ENCODE measurements around the gene ZC3H18.

Gene ZC3H18

DNA sequence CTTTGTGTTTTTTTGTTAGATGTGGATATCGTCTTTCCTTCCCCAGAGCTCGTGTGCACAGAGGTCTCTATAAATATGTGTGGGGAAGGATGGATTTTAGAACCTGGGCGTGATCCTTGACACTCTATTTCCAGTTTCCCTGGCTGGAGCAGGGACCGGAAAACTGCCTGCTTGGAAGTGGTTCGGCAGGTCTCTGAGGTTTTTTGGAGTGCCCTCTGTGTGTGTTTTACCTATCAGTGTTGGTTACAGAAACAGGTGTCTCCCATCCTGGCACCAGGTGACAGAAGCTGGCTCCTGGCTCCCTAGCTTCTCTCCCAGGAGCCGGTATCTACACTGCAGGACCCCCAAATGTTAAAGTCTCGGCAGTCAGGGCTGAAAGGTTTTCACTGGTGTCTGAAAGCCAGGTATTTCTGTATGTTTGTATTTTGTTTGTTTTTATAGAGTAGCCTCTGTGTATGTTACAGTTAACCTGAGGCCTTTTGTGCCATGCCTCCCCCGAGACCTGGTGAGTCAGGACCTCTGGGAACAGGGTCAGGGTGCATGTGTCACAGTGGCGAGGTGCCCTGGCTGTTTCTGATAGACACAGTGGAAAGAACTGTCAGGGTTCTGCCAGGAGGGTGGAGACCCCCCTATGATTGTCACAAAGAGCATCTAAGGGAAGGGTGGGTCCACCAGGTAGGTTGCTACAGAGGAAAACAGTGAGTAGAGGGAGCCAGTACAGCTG is 31.3 kb downstream of the ZC3H18 start:
- no peak overlapping the region for H3K27ac ChIP-seq (ENCODE audit: low read length)
- peaks cover 15% of the 10 kb centered on the region for H3K4me1 ChIP-seq (ENCODE audit: low read length)
- TF ChIP-seq, protein P1, sequence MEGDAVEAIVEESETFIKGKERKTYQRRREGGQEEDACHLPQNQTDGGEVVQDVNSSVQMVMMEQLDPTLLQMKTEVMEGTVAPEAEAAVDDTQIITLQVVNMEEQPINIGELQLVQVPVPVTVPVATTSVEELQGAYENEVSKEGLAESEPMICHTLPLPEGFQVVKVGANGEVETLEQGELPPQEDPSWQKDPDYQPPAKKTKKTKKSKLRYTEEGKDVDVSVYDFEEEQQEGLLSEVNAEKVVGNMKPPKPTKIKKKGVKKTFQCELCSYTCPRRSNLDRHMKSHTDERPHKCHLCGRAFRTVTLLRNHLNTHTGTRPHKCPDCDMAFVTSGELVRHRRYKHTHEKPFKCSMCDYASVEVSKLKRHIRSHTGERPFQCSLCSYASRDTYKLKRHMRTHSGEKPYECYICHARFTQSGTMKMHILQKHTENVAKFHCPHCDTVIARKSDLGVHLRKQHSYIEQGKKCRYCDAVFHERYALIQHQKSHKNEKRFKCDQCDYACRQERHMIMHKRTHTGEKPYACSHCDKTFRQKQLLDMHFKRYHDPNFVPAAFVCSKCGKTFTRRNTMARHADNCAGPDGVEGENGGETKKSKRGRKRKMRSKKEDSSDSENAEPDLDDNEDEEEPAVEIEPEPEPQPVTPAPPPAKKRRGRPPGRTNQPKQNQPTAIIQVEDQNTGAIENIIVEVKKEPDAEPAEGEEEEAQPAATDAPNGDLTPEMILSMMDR (IDR thresholded peaks at IDR 0.05; ENCODE audit: low read length), result no peak
- TF ChIP-seq EZH2 (optimal IDR thresholded peaks at IDR 0.05; ENCODE audit: low read depth, low read length) (no peak), EZH2phosphoT487 (IDR thresholded peaks at IDR 0.05; ENCODE audit: low read length) (no peak)
- H3K4me3 ChIP-seq (ENCODE audit: low read length), result no peak overlapping the region
- no peak overlapping the region for H2AFZ ChIP-seq (ENCODE audit: low read length)
- H4K20me1 ChIP-seq (ENCODE audit: insufficient read depth, low read length), result no peaks in the 10 kb centered on the region
- H3K9me2 ChIP-seq (replicated peaks; ENCODE audit: insufficient read depth, low read length), result no peaks in the 10 kb centered on the region
- no peak overlapping the region for H3K4me2 ChIP-seq (ENCODE audit: low read depth, low read length)
- DNase-seq, result no peak
- peaks cover 14% of the 10 kb centered on the region for H3K79me2 ChIP-seq (ENCODE audit: low read length)
- H3K9ac ChIP-seq (ENCODE audit: low read length), result no peak overlapping the region
- H3K27me3 ChIP-seq (replicated peaks; ENCODE audit: insufficient read depth, low read length), result no peaks in the 10 kb centered on the region
- H3F3A ChIP-seq (ENCODE audit: insufficient read depth, low read length), result peaks cover 17% of the 10 kb centered on the region
- H3K9me3 ChIP-seq (replicated peaks; ENCODE audit: insufficient read depth, low read length), result no peaks in the 10 kb centered on the region
- no peaks in the 10 kb centered on the region; the same call in 1 of the 2 replicates for H3K36me3 ChIP-seq (replicated peaks; ENCODE audit: insufficient read depth, low read length)

DNA sequence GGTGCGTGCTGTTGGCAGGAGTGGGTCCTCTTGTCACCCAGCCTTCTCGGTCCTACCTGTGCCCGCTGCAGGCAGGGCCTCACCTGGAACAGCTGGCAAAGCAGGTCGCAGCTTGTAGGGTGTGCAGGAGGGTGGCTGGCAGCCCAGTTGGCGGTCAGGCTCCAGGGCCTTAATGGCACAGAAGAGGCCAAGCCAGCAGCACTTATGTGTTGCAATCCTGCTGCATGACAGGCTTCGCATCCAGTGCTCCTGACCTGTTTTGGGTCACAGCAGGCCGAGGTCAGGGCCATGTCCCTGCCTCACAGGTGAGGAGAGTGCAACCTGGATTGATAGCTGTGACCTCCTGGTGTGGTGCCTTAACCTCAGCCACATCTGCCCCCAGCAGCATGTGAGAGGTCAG is 31.9 kb downstream of the ZC3H18 start:
- Histone ChIP-seq H3K27ac (ENCODE audit: low read length) (no peak overlapping the region), H3K36me3 (replicated peaks; ENCODE audit: insufficient read depth, low read length) (no peaks in the 10 kb centered on the region; the same call in 1 of the 2 replicates), H3K9me2 (replicated peaks; ENCODE audit: insufficient read depth, low read length) (no peaks in the 10 kb centered on the region), H2AFZ (ENCODE audit: low read length) (no peak overlapping the region), H3F3A (ENCODE audit: insufficient read depth, low read length) (peaks cover 11% of the 10 kb centered on the region), H3K4me2 (ENCODE audit: low read depth, low read length) (no peak overlapping the region), H3K9me3 (replicated peaks; ENCODE audit: insufficient read depth, low read length) (no peaks in the 10 kb centered on the region), H3K4me1 (ENCODE audit: low read length) (peaks cover 14% of the 10 kb centered on the region), H3K9ac (ENCODE audit: low read length) (no peak overlapping the region), H4K20me1 (ENCODE audit: insufficient read depth, low read length) (no peaks in the 10 kb centered on the region), H3K79me2 (ENCODE audit: low read length) (peaks cover 14% of the 10 kb centered on the region), H3K27me3 (replicated peaks; ENCODE audit: insufficient read depth, low read length) (no peaks in the 10 kb centered on the region), H3K4me3 (ENCODE audit: low read length) (no peak overlapping the region)
- DNase-seq, result no peak
- no peak for TF ChIP-seq EZH2 (optimal IDR thresholded peaks at IDR 0.05; ENCODE audit: low read depth, low read length)
- TF ChIP-seq, protein P1 (IDR thresholded peaks at IDR 0.05; ENCODE audit: low read length), result no peak
- TF ChIP-seq EZH2phosphoT487 (IDR thresholded peaks at IDR 0.05; ENCODE audit: low read length), result no peak

DNA sequence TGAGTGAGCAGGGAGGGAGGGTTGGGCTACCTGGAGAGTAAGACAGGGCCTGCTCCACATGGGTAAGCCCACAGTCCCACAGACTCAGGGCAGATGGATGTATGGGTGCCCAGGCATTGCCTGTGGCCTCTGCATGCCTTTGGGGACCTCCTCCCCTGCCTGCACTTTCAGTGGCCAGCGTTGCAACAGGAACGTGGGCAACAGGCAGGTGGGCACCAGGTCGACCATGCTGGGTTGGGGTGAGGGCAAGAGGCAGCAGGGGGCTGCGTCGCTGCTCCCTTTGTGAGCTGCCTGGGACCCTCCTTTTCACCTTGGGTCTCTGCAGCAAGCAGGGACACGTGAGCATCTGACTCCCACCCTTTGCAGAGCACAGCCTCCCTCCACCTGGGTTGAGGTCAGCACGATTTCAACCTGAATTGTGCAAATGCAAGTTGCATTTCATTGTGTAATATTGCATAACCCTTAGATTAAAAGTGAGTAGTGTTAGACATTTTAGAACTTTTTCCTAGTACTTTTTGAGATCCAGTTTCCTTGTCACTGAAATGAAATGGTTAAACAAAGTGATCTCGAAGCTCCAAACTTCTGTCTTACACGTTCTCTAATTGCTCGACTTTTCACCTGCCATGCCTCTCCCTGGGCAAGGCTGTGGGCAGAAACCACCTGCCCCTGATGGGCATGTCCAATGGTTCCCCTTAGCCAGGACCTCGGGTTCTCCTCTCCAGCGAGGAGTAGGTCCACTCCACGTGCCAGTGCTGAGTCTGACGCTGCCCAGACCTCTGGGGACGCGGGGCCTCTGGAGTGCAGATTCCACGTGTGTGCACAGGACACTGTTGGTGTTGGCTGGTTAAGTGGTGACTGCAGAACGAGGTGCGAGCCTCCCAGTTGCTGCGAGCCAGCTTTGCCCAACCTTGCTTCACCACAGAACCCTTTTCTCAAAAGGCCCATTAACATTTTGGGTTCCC is 35.3 kb downstream of the ZC3H18 start:
- H3K4me3 ChIP-seq (ENCODE audit: low read length), result no peak overlapping the region
- H3F3A ChIP-seq (ENCODE audit: insufficient read depth, low read length), result no peaks in the 10 kb centered on the region
- no peaks in the 10 kb centered on the region for H3K36me3 ChIP-seq (replicated peaks; ENCODE audit: insufficient read depth, low read length)
- H2AFZ ChIP-seq (ENCODE audit: low read length), result no peak overlapping the region
- no peaks in the 10 kb centered on the region for H3K4me1 ChIP-seq (ENCODE audit: low read length)
- H3K9ac ChIP-seq (ENCODE audit: low read length), result no peak overlapping the region
- H3K9me3 ChIP-seq (replicated peaks; ENCODE audit: insufficient read depth, low read length), result no peaks in the 10 kb centered on the region
- H3K27me3 ChIP-seq (replicated peaks; ENCODE audit: insufficient read depth, low read length), result no peaks in the 10 kb centered on the region
- no peak overlapping the region for H3K4me2 ChIP-seq (ENCODE audit: low read depth, low read length)
- no peak for DNase-seq
- no peak overlapping the region for H3K27ac ChIP-seq (ENCODE audit: low read length)
- no peaks in the 10 kb centered on the region for H3K9me2 ChIP-seq (replicated peaks; ENCODE audit: insufficient read depth, low read length)
- no peaks in the 10 kb centered on the region for H4K20me1 ChIP-seq (ENCODE audit: insufficient read depth, low read length)
- TF ChIP-seq, protein P1 (IDR thresholded peaks at IDR 0.05; ENCODE audit: low read length), result no peak
- TF ChIP-seq EZH2 (optimal IDR thresholded peaks at IDR 0.05; ENCODE audit: low read depth, low read length) (no peak), EZH2phosphoT487 (IDR thresholded peaks at IDR 0.05; ENCODE audit: low read length) (no peak)
- H3K79me2 ChIP-seq (ENCODE audit: low read length), result no peaks in the 10 kb centered on the region; the same call in 1 of the 2 replicates

Measured in MM.1S (cell line).